Hindlimb muscle (tissue), 1 donor: ENCODE data around the gene CDCA8. TPM values are rescaled to one million over a fixed set of nuclear protein-coding genes. Genes with fewer than 3 reads are reported as not detected.
"Not testable (repeated sequence)": the region's sequence is repeated elsewhere in the genome, so short reads cannot be mapped to it uniquely, and the experiment has no call there.

Experiments
- DNase-seq: peaks from one replicate; pipeline ENCODE4 v3.0.0-alpha.2; 2013
- polyA plus RNA-seq: library from polyadenylated mRNA; unstranded; fragments of 120-200 nt; gene quantifications from one replicate; pipeline ENCODE4 v1.2.1, GENCODE V29; 2013; ENCODE audit not compliant: insufficient read length

The CDCA8 gene
- polyA plus RNA-seq, 1 donor: 7.1 TPM

DNA sequence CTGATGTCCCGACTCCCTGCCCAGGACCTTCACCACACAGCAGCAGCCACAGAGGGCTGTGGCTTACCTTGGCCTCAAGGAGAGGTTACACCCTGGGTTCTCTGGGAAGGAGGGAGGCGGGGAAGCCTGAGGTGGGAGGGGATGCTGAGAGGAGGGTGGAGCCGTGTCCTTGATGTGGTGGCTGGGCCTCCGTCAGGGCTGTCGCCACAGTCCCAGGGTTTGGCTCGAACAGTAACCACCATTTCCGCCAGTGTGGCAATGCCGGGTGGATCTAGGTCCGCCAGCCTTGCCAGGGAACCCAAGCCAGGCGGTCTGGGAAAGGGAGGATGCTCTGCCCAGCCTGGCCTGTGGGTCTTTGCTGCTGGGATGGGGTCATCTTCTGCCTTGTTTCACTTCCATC is 18.4 kb upstream of the CDCA8 start:
- no peak for DNase-seq

DNA sequence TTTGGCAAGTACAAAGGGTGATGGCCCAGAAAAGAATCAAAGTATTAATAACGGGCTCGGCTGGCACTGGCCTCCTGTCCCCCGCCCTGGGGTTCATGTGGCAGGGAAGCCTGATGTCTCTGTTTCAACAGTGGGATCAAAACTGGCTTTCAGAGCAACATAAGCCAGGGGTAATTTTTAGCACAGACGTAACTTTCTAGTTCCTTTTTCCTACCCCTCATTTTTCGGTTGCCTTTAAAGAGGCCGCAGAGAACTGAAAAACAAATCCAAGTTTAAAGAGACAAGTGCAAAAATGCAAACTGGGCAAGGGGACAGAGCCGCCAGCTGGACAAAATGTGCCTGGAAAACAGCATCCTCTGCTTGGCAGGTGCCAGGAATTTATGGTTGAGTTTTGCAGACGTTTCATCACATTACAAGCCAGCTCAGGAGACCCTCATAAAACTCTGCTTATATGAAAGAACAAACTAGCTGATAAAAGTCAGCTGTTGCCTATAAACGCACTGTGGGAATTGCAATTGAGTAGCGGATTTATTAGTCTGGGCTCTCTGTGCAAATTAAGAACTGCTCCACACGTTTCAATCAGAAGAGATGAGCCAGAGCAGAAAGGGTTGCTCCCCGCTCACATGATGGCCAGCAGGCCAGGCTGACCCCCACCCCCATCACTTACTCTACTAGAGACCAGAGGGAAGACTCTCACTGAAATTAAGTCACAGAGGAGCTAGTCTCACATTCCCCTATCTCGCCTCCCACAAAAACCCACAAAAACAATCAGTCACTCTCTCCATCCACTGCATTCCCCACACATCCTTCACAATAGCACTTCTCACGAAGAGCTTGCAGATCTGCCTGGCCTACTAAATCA is 15.8 kb upstream of the CDCA8 start:
- peak; percentile 59 for DNase-seq

DNA sequence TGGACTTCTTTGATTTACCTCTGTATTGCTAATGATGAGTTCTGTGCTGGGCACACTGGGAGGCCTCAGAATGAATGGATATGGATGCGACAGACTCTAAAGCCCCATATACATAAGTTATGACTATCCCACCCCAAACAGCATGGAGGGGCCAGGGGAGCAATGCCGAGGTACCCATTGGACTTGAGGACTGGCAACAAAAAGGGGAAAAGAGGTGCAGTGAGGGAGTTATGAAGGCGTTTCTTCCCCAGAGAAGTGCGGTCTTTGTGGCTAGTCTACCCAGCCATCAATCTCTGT is 15.2 kb upstream of the CDCA8 start:
- no peak for DNase-seq

DNA sequence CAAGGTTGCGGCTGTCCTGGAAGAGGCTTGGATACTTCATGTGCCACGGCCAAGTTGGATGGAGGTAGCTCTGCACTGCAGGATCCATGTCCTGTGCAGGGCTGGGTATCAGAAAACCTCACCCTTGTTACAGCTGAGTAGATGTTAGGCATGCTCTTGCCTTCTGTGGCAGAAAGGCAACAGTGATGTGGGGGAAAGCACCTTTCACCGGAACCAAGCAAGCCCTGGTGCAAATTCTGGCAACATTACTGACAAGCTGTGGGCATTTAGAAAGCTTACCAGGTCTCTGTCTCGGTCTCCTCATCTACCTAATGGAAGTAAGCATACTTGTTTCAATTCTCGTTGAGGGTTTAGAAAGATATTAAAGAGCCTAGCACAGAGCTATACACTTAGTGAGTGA is 14.5 kb upstream of the CDCA8 start:
- DNase-seq: no peak

DNA sequence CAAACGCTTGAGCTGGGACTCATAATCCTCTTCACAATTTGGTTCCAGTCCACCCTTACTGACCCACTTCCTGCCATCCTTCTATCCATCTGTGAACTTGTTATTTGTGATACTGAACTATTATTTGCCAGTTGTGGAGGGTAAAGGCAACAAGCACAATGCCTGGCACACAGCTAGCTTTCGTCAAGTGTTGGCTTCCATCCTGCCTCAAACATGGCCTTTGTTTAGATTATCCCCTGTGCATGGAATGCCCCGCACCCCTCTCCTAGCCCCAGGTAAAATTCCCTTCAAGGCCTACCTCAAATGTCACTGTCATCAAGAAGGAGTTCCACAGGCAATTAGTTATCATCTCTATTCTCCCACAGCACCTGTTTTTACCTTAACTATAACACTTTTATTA is 11.4 kb upstream of the CDCA8 start:
- DNase-seq: no peak

DNA sequence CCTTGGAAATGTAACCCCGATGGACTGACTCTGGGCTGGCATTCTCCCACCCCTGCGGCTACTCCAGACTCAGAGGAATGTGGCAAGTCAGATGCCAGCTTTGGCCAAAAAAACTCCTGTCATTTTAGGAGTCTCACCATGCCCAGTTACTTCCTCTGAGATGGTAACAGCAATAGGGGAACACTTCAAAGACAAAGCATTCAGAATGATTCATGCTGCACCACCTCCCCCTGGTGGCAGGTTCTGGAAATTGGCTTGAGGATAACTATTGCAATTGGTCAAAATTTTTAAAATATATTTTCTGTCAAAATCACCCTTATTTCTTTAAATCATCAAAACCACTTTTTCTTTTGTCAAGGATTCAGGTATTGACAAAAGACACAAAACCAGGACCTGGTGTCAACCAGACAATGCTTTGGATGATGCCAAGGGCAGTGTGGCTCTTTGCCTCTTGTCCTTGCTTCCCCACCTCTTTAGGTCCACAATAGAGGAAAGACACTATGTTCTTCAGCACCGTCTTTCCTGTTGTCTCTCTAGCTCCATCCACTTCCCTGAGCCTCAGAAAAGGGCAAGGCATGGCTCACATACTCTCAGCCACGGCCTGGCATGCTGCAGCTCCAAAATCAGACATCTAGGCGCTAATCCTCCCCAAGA is 9.9 kb upstream of the CDCA8 start:
- DNase-seq: peak; percentile 63

DNA sequence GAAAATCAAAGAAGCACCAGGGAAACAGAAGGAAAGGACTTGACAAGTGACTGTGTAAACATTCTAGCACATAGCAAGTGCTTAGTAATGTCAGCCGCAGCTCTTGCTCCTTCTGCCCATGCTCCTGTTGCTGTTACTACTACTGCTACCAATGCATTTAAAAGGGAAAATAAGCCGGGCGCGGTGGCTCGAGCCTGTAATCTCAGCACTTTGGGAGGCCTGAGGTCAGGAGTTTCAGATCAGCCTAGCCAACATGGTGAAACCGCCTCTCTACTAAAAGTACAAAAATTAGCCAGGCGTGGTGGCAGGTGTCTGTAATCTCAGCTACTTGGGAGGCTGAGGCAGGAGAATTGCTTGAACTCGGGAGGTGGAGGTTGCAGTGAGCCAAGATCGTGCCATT is 8.1 kb upstream of the CDCA8 start:
- not testable (repeated sequence) for DNase-seq

DNA sequence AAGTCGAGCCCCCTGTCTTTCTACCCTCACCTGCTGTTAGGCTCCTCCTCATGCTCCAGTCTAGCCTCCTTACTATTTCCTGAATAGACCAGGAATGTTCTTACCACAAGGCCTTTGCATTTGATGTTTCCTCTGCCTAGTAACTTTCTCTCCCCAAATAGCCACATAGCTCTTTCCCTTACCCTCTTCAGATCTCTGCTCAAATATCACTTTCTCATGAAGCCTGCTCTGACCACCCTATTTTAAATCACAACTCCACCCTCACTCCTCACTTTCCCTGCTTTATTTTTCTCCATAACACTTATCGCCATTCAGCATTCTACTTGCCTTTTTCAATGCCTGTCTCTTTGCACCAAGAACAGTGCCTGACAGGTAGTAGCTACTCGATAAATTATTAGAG is 6.6 kb upstream of the CDCA8 start:
- DNase-seq: no peak

DNA sequence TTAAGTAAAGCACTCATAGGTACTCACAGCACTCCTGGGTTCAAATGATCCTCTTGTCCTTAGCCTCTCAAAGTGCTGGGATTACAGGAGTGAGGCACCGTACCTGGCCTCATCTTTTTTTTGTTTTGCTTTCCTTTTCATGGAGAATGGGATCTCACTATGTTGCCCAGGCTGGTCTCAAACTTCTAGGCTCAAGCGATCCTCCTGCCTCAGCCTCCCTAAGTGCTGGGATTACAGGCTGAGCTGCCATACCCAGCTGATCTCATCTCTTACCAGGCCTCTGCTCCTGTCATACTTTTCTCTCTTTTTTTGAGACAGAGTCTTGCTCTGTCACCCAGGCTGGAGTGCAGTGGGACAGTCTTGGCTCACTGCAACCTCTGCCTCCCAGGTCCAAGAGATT is 4.6 kb upstream of the CDCA8 start:
- not testable (repeated sequence) for DNase-seq

DNA sequence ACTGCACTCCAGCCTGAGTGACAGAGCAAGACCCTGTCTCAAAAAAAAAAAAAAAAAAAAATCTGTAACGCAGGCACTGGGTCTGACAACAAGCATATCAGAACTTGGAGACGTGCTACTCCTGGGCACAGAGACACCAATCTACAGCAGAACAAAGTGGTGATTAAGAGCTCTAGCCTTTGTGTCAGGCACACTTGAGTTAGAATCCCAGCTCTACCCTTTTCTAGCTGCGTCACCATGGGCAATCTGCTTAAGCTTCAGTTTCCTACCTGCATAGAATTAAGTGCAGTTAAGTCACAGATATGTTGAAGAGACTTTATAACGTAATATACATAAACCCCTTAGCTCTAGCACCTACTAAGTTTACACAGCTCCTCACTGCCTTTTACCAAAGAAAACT is 3.4 kb upstream of the CDCA8 start:
- no peak for DNase-seq

DNA sequence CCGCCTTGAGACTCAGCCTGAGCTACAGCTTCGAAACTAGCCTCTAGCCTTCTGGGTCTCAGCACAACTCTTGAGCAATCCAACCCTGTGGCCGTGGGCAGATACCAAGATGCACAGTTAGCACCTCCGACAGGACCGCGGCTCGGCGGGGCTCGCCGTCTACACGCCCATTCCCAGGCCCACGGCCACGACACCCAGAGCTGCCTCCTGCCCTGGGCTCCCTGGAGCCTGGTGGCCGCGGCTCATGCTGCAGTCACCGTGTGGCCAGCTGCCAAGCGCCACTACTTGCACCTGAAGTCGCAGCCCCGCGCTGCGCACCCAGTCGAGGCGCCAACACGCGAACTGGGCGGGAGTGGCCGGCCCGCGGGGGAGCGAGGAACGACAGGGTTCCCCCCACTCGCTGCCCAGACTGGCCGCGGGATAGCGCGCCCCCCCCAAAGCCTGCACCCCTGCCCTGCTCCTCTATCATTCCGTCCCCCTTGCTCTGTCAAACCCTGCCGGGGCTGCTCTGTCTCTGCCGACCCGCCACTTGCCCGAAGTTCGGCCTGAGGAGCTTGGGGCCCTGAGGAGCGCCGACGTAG is 729 bp upstream of the CDCA8 start:
- DNase-seq: peak; percentile 32

DNA sequence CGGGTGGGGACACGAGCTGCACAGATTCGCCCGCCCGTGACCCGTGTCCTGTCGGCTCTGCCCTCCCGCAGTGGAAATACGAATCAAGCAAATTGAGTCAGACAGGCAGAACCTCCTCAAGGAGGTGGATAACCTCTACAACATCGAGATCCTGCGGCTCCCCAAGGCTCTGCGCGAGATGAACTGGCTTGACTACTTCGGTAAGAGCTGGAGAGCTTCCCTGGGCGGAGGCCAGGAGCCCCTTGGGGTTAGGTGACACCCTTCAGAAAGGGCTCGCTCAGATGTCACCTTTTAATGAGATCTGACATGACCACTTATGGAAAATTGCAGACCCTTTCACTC is 489 bp downstream of the CDCA8 start:
- no peak for DNase-seq

DNA sequence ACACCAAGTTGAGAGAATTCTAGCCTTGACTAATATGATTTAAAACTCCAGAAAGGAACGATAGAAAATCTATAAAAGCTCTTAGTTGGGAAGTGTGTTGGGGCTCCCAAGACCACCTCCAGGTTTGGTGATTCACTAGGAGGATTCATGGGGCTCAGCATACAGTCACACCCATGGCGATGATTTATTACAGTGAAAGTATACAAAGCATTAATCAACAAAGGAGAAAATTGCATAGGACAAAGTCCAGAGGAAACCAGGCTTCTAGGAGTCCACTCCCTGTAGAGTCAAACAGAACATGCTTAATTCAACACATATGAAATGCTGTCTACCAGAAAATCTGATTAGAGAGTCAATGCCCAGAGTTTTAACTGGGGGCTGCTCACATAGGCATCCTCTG is 4.8 kb downstream of the CDCA8 start:
- DNase-seq: no peak

DNA sequence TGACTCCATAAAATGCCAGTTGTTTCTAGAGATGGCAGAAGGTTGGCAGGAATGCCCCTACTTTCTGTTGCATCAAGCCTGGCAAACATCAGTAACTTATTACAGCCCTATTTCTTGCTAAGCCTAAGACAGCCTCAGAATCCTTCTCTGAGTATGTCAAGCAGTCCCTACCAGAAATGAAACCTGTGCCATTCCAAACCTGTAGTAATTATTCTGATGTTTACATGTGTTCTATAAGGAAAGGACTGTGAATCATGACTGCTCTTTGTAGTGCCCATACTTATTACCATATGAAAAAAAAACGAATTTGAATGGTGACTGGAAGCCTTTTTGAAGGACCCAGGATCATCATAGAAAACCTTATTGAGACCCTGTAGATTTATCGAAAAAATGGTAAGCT is 5.4 kb downstream of the CDCA8 start:
- no peak for DNase-seq

DNA sequence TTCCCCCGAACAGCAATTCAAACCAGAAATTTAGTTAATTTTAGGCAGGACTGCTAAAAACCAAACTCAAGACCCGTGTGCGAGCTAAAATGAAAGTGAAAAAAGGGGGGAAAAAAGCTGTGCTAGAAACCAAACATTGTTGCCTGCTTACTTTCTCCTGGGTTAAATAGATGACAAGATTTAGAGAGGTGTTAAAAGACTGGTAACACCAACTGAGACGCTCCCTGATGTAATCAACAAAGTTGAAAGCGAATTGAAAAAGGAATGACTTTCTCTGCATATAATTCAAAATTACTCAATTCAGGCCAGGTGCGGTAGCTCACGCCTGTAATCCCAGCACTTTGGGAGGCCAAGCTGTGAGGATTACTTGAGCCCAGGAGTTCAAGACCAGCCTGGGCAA is 6.8 kb downstream of the CDCA8 start:
- no peak for DNase-seq

DNA sequence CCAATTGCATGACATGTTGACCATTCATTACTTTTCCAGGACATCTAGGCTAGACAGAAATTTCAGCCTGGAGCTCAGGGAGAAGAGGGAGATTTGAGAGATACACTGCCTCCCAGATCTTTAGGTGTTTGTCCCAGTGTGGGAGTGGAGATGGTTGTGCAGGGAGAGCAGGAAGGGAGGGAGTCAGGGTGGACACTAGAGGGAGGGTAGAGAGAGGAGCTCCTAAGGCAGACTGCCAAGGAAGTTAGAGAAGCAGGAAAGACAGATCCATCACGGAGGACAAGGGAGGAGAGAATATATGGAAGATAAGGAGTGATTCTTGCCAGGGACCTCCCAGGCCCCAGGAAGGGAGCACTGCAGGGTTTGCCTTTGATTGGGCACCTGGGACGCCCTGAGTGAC is 8.7 kb downstream of the CDCA8 start:
- DNase-seq: no peak

DNA sequence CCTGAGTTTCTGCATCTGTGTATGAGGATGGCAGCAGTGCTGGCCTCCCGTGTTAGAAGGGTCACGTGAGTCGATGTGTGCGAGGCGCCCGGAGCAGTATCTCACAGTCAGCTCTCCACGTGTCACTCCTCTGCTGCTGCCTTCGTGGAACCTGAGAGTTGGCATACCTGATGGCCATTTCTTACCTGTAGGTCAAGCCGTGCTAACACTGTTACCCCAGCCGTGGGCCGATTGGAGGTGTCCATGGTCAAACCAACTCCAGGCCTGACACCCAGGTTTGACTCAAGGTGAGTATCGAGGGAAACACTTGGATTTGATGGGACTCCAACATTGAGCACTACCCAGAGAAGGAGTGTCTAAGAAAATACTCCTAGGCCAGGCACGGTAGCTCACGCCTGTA is 10.7 kb downstream of the CDCA8 start:
- DNase-seq: no peak

DNA sequence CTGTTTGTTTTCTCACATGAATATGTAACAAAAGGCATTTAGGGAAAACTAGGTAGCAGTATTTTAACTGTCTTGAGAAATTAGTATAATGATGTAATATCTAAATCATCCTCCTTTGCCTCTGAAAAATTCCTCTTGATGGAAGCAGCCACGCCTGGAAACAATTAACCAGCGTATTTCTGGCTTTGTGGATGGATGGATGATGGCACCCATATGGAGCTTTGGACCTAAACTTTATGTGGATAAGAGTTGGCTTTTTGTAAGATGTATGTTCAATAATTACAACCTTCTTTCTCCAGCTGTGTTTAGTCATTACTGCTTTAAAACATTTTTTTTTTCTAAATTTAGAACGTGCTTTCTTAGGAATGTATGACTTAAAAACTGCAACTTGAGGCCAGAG is 12.7 kb downstream of the CDCA8 start:
- DNase-seq: no peak

DNA sequence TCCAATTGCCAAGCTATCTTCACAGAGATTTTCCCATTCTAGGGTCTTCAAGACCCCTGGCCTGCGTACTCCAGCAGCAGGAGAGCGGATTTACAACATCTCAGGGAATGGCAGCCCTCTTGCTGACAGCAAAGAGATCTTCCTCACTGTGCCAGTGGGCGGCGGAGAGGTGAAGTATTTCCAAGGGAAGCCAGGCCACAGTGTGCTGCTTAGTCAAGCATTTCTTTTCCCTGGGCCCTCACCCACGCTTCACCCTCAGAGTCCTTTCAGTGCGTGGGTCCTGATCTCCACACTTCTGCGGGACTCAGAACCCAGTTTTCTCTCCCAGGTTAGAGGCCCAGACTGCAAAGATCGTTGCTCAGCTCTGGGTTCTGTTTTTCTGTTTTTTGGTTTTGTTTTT is 13.1 kb downstream of the CDCA8 start:
- DNase-seq: no peak

DNA sequence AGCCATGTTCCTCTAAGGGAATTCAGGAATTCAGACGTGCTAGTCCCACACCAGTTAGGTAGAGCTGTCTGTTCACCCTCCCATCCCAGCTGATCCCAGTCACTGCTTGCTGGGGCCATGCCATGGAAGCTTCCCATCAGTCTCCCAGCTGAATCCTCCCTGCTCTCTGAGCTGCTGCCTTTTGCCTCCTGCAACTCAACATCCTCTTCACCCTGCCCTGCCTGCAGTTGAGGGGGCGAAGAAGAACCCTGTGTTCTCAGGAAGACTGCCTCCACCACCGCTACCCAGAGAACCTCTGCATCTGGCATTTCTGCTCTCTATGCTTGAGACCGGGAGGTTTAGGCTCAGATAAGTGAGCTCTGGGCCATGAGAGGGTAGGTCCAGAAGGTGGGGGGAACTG is 16.2 kb downstream of the CDCA8 start:
- DNase-seq: no peak

DNA sequence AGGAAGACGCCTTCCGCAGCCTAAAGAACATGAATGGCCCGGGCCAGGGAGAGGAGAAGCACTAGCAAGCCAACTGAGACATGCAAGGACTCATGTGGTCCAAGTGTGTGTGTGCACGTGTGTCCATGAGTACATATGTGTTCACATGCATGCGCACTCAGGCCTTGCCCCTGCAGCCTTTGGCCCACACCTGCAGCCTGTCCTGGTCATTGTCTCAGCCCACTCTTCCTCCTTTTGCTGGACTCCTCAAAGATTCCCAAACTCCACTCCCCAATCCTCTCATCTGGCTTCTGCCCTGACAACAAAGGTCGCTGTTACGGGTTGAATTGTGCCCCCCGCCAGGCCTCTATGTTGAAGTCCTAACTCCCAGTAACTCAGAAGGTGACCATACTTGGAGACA is 21.9 kb downstream of the CDCA8 start:
- no peak for DNase-seq

DNA sequence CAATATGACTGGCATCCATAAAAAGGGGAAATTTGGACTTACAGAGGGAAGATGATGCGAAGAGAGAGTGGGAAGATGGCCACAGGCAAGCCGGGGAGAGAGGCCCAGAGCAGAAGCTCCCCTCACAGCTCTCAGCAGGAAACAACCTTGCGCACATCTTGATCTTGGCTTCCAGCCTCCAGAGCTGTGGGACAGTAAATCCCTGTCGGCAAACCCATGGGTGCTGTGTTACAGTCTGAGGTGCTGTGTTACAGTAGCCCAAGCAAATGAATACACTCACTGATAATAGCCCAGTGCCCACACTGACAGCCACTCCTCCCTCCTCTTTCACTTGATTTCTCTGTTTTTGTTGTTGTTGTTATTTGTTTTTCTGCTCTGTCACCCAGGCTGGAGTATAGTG is 22.4 kb downstream of the CDCA8 start:
- DNase-seq: no peak

DNA sequence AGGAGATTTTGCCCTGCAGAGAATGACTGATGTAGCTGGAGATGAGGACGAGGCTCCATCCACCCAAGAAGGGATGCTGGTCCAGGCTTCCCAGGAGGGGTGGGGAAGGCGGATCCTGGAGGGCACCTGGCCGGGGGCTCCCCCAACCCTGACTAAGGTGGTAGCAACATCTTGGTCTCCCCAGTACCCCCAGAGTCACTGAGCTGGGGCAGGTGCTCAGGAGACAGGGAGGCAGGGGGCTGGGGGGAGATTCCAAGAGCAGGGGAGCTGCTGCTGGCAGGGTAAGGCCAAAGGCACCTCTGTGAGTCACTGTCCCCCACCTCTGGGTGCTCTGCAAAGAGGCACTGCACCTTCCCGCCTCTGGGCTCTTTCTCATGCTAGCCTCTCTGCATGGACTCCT is 24.0 kb downstream of the CDCA8 start:
- no peak for DNase-seq

DNA sequence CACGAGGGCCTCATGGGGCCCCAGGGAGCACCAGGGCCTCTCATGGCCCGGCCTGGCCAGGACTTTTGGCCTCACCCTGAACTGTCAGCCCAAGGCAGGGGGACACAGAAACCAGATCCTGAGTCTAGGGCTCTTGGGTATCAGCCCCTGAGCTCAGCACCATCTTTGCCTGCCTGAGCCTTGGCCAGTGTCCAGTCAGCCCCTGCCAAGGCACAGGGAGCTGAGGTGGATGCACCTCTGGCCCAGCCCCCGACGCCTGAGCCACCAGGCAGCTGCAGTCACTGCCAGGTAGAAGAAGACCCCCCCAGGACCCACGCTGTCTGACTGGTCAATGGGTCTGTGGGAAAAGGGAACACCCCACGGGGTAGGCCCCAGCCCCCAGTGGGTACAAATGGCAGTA is 25.3 kb downstream of the CDCA8 start:
- DNase-seq: no peak
